Measurements from ENCODE around the gene ANKS1B.

Gene ANKS1B

DNA sequence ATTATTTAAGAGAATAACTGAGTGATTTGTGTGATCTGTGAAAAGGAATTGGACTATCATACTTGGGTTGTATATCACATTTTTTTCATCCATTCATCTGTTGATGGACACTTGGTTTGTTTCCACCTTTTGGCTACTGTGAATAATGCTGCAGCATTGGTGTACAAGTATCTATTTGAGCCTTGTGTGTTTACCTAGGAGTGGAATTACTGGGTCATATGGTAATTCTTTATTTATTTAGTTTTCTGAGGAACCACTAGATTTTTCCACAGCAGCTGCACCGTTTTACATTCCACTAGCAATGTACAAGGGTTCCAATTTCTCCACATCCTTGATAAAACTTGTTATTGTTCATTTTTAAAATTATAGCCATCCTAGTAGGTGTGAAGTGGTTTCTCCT, 1283.6 kb downstream of the ANKS1B start:
- no peak for DNase-seq (ENCODE audit: low spot score)

DNA sequence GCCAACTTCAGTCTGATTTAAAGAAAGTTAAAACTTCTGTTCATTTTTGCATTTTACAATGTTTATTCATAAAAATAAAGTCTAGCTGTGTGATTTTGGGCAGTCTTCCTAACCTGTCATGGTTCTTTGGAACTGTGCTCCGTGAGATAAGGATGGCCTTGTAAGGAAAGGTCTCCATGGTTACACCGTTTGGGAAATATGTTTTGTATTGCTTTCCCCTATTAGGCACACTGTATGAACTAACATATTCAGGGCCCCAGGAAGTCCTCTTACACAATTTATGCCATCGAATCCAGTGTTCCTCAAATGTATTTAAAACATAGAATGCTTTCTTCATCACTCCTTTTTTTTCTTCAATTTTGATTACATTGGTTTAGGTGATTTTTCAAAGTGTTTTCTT, 1285.2 kb downstream of the ANKS1B start:
- no peak for DNase-seq (ENCODE audit: low spot score)
- in situ Hi-C loops (cut with MboI; ENCODE audit: low pct_unique_long_range_greater_than_20kb, low sequenced_read_pairs, unreplicated experiment) = no loop called here
- TF ChIP-seq, protein P1, sequence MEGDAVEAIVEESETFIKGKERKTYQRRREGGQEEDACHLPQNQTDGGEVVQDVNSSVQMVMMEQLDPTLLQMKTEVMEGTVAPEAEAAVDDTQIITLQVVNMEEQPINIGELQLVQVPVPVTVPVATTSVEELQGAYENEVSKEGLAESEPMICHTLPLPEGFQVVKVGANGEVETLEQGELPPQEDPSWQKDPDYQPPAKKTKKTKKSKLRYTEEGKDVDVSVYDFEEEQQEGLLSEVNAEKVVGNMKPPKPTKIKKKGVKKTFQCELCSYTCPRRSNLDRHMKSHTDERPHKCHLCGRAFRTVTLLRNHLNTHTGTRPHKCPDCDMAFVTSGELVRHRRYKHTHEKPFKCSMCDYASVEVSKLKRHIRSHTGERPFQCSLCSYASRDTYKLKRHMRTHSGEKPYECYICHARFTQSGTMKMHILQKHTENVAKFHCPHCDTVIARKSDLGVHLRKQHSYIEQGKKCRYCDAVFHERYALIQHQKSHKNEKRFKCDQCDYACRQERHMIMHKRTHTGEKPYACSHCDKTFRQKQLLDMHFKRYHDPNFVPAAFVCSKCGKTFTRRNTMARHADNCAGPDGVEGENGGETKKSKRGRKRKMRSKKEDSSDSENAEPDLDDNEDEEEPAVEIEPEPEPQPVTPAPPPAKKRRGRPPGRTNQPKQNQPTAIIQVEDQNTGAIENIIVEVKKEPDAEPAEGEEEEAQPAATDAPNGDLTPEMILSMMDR (IDR thresholded peaks at IDR 0.05; ENCODE audit: extremely low read depth, insufficient read depth, missing control alignments) = no peak

More for the DNA sequence above, 1283.6 kb downstream of the ANKS1B start:
- TF ChIP-seq, protein P1 (IDR thresholded peaks at IDR 0.05; ENCODE audit: extremely low read depth, insufficient read depth, missing control alignments) = no peak
- in situ Hi-C loops (cut with MboI; ENCODE audit: low pct_unique_long_range_greater_than_20kb, low sequenced_read_pairs, unreplicated experiment) = no loop called here

DNA sequence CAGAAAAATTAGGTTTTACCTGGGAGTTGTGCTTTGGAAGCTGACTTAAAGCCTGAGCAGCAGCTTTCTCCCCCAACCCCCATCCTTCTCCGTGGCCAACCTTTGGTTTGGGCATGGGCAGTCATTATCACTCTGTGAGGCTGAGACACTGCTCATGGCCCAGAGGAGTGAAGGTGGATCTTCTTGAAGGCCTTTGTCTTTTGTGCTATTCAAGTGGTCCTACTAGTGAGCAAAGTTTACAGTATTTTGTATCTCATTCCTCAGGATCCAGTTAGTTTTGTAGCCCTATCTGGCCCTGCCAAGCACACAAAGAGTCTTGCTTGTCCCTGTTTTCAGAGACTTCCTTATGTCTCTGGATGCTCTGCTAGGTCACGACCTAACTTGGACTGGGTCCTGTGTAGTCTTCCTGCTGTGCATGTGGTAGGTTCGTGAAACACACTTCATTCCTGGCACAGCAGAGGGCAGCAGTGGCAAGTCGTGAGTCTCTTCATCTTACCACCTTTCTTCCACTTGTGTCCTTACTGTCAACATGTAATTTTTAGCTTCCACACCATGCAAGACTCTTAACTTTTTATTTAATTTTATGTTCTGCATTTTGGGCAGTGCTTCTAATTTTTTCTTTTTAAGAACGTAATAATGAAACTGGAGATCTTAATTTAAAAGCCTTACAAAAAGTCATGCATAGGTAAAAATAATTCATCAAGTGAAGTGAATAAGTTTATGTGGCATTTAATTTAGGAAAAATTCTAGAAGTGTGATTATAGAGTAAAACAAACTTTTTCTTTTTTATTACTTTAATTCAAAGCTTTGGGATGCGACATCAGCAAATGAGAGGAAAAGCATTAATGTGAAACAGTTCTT, 1285.9 kb downstream of the ANKS1B start:
- DNase-seq (ENCODE audit: low spot score) = peak; percentile 36
- in situ Hi-C loops (cut with MboI; ENCODE audit: low pct_unique_long_range_greater_than_20kb, low sequenced_read_pairs, unreplicated experiment) = no loop called here
- TF ChIP-seq, protein P1 (IDR thresholded peaks at IDR 0.05; ENCODE audit: extremely low read depth, insufficient read depth, missing control alignments) = peak; percentile 50

DNA sequence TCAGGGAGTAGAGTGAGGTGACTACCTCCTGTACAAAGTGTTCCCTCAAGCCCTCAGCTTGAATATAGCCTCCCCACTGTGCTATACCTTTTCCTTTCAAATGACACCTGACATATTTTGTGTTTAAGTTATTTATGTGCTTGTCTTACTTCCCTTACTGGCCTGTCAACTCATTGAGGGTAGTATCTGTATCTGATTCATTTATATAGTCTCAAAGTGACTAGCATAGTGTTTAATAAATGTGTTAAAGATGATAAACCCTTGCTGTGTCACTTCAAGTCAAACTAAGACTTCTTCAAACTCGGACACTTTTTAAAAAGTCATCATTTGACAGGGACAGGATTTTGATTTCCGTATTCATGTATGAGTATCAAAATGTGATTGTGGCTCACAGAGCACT, 1287.5 kb downstream of the ANKS1B start:
- in situ Hi-C loops (cut with MboI; ENCODE audit: low pct_unique_long_range_greater_than_20kb, low sequenced_read_pairs, unreplicated experiment) = no loop called here

DNA sequence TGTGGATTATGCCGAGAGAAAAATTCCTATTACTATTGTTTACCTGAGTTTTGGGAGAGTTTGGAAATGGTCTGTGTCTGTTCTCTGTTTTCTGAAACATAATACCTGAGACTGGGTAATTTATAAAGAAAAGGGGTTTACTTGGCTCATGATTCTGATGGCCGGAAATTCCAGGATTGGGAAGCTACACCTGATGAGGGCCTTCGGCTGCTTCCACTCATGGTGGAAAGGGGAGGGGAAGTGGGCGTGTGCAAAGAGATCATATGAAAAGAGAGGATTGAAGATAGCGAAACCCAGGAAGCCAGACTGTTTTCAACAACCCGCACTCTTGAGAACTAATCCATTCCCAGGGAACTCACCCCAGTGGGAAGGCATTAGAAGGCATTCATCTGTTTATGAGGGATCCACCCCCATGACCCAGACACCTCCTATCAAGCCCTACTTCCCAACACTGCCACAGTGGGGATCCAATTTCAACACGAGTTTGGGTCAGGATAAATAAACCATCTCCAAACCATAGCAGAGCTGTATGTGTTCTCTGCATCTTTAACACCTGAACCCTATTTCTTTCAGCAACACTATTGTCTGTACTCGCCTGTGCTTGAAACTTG, 1288.6 kb downstream of the ANKS1B start:
- in situ Hi-C loops (cut with MboI; ENCODE audit: low pct_unique_long_range_greater_than_20kb, low sequenced_read_pairs, unreplicated experiment) = no loop called here
- TF ChIP-seq, protein P1 (IDR thresholded peaks at IDR 0.05; ENCODE audit: extremely low read depth, insufficient read depth, missing control alignments) = no peak
- DNase-seq (ENCODE audit: low spot score) = no peak

More for the DNA sequence above, 1287.5 kb downstream of the ANKS1B start:
- DNase-seq (ENCODE audit: low spot score) = no peak
- TF ChIP-seq, protein P1 (IDR thresholded peaks at IDR 0.05; ENCODE audit: extremely low read depth, insufficient read depth, missing control alignments) = no peak

DNA sequence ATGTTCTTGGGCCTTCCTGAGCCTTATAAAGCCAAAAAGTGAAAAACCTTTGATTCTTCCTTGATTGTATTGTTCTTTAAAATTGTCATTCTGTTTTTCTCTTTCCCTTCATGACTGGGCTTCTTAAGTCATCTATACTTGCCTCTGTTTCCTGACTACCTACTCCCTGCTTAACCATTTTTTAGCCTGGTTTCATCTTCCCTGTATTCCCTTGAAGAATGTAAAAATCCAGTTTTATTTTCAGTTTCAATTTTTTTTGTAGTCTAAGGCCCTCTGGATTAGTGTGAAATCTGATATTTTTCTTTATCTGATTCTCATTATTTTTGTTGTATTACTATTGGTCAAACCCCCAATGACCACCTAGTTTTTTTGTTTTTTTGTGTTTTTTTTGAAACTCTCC, 1293.4 kb downstream of the ANKS1B start:
- in situ Hi-C loops (cut with MboI; ENCODE audit: low pct_unique_long_range_greater_than_20kb, low sequenced_read_pairs, unreplicated experiment) = no loop called here
- TF ChIP-seq, protein P1 (IDR thresholded peaks at IDR 0.05; ENCODE audit: extremely low read depth, insufficient read depth, missing control alignments) = no peak
- no peak for DNase-seq (ENCODE audit: low spot score)

Measured in GM13977 (cell line).